ENCODE measurements around the gene CALHM2. TPM values are rescaled to one million over a fixed set of nuclear protein-coding genes. Genes with fewer than 3 reads are reported as not detected.
A peak's percentile ranks its signal among the peaks of the same experiment; 100 is the strongest.

CALHM2 gene
- total and polyA plus RNA-seq, 2 donors (not counting 3 experiments of a cell fraction or from before 2014, with no cell fraction given) = 32.1 to 38.4 TPM

- no peaks in the 10 kb centered on the region for H3K79me2 ChIP-seq (ENCODE audit: control insufficient read depth, insufficient read depth, low read length)
- dilution Hi-C loops (cut with MboI; ENCODE audit: extremely low pct_ligation_motif_present, low sequenced_read_pairs) = no loop called here
- H3K4me2 ChIP-seq (ENCODE audit: insufficient read depth, low read length) = no peak overlapping the region
- TF ChIP-seq MAX (IDR thresholded peaks at IDR 0.05; ENCODE audit: insufficient read depth, insufficient read length) = no peak
- TF ChIP-seq GATA2 (IDR thresholded peaks at IDR 0.05; ENCODE audit: insufficient read depth, insufficient read length, low read depth, low read length) = no peak
- no peak for TF ChIP-seq EZH2 (IDR thresholded peaks at IDR 0.05; ENCODE audit: borderline replicate concordance, low read depth, low read length, severe bottlenecking)
- TF ChIP-seq FOS (IDR thresholded peaks at IDR 0.05; ENCODE audit: borderline replicate concordance, insufficient read depth, low read length) = no peak
- TF ChIP-seq POLR2AphosphoS5 (IDR thresholded peaks at IDR 0.05; ENCODE audit: insufficient read depth, low read depth, low read length) = no peak
- H3K36me3 ChIP-seq (ENCODE audit: control insufficient read depth in 2 of 2, extremely low read depth in 1 of 2, insufficient read depth in 2 of 2, low read length in 2 of 2) = no peaks in the 10 kb centered on the region
- CTCF ChIA-PET = no interaction called here
- H4K20me1 ChIP-seq (replicated peaks; ENCODE audit: control insufficient read depth, extremely low read depth, insufficient read depth, low read length) = no peaks in the 10 kb centered on the region
- H3K4me1 ChIP-seq (ENCODE audit: control insufficient read depth, extremely low read depth, insufficient read depth, low read length) = peaks cover 8% of the 10 kb centered on the region
- POLR2A ChIA-PET = no interaction called here
- BruUV-seq (replicated peaks) = no TSS peak
- H2AFZ ChIP-seq (ENCODE audit: low read depth, low read length) = no peak overlapping the region
- H3K4me3 ChIP-seq (replicated peaks in 1 of 3; ENCODE audit: insufficient read depth in 1 of 3, low read depth in 1 of 3, low read length in 3 of 3) = no peak overlapping the region
- DNase-seq (ENCODE audit: low read depth, low spot score) = no peak
- intact Hi-C loops (cut with micrococcal nuclease) = loop anchor here (5.0 kb wide), 1 partner anchor 82 kb away; no protein-coding TSS in a partner anchor
- H3K9me3 ChIP-seq (replicated peaks; ENCODE audit: control insufficient read depth, insufficient read depth, low read length) = no peaks in the 10 kb centered on the region
- no peak overlapping the region for H3K27ac ChIP-seq (ENCODE audit: insufficient read depth, low read depth, low read length)
- H3K9ac ChIP-seq (replicated peaks; ENCODE audit: extremely low read depth, insufficient read depth, low read length) = no peak overlapping the region
- H3K27me3 ChIP-seq (ENCODE audit: control insufficient read depth in 2 of 2, insufficient read depth in 2 of 2, low read length in 2 of 2) = peaks cover 37 to 39% of the 10 kb centered on the region in 2 experiments
- FAIRE-seq = no peak
- no peaks in the 10 kb centered on the region for H3K9me1 ChIP-seq (replicated peaks; ENCODE audit: control insufficient read depth, extremely low read depth, insufficient read depth, low read length)
Measured at GRCh38 chr10:103499881-103500280, 47.7 kb upstream of the CALHM2 start.

GRCh38 chr10:103498936-103499638 lies 46.9 kb upstream of the CALHM2 start:
- H3K4me3 ChIP-seq (replicated peaks in 1 of 3; ENCODE audit: insufficient read depth in 1 of 3, low read depth in 1 of 3, low read length in 3 of 3) = no peak overlapping the region
- H3K79me2 ChIP-seq (ENCODE audit: control insufficient read depth, insufficient read depth, low read length) = no peaks in the 10 kb centered on the region
- TF ChIP-seq GATA2 (IDR thresholded peaks at IDR 0.05; ENCODE audit: insufficient read depth, insufficient read length, low read depth, low read length) (no peak), POLR2A (IDR thresholded peaks at IDR 0.05; ENCODE audit: low read depth, low read length) (no peak)
- H3K9ac ChIP-seq (replicated peaks; ENCODE audit: extremely low read depth, insufficient read depth, low read length) = no peak overlapping the region
- ChIA-PET POLR2A (no interaction called here), CTCF (no interaction called here)
- H4K20me1 ChIP-seq (replicated peaks; ENCODE audit: control insufficient read depth, extremely low read depth, insufficient read depth, low read length) = no peaks in the 10 kb centered on the region
- DNase-seq (ENCODE audit: low read depth, low spot score) (no peak), FAIRE-seq (peak; percentile 12)
- H3K9me3 ChIP-seq (replicated peaks; ENCODE audit: control insufficient read depth, insufficient read depth, low read length) = no peaks in the 10 kb centered on the region
- peaks cover 6% of the 10 kb centered on the region for H3K4me1 ChIP-seq (ENCODE audit: control insufficient read depth, extremely low read depth, insufficient read depth, low read length)
- H3K4me2 ChIP-seq (ENCODE audit: insufficient read depth, low read length) = no peak overlapping the region
- dilution Hi-C loops (cut with MboI; ENCODE audit: extremely low pct_ligation_motif_present, low sequenced_read_pairs) (no loop called here), intact Hi-C loops (cut with micrococcal nuclease) (no loop called here)
- BruUV-seq (replicated peaks) = no TSS peak
- H3K27me3 ChIP-seq (ENCODE audit: control insufficient read depth in 2 of 2, insufficient read depth in 2 of 2, low read length in 2 of 2) = peaks cover 42 to 46% of the 10 kb centered on the region in 2 experiments
- H3K9me1 ChIP-seq (replicated peaks; ENCODE audit: control insufficient read depth, extremely low read depth, insufficient read depth, low read length) = no peaks in the 10 kb centered on the region
- H3K27ac ChIP-seq (ENCODE audit: insufficient read depth, low read depth, low read length) = no peak overlapping the region
- no peaks in the 10 kb centered on the region for H3K36me3 ChIP-seq (ENCODE audit: control insufficient read depth in 2 of 2, extremely low read depth in 1 of 2, insufficient read depth in 2 of 2, low read length in 2 of 2)
- H2AFZ ChIP-seq (ENCODE audit: low read depth, low read length) = no peak overlapping the region

Measured in endothelial cell of umbilical vein (primary cell).